ENCODE data around the gene CAMSAP1.

The CAMSAP1 gene

DNA sequence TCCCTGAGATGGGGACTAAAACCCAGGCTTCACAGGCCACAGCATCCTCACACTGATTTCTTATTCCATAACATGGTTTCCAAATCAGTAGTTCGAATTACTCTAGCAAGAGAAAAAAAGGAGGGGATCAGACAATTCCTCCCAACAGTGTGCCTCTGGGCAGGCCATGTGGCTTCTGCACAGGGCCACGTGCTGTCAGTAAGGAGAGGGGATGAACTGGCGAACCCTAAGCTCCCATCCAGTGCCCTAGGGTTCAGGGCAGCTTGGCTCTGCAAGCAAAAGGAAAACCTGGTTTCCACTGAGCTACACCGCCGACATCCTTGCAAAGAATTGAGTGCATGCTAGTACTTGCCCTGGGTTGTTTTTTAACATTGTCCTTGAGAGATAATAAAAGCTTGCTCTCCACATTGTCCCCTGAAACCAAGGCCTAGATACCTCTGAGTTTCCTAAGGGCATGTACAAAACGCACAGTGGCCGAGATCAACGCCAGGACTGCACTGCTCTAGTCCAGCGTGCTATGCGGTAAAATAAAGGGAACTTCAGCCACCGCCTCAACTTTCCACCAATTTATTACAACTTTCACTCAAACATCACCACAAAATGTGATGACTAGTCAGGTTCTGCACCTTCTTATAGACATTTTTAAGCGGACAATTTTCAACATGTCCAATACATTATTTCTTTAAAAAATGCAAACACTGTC is 4.5 kb downstream of the CAMSAP1 start:
- Histone ChIP-seq H3K36me3 (no peaks in the 10 kb centered on the region), H3K4me3 (ENCODE audit: low read depth in 1 of 2, low read length in 1 of 2) (no peak overlapping the region), H3K27me3 (peaks cover 9% of the 10 kb centered on the region), H3K4me1 (ENCODE audit: control insufficient read depth in 1 of 2, insufficient read depth in 1 of 2, low read depth in 1 of 2, low read length in 1 of 2) (peaks cover 16 to 17% of the 10 kb centered on the region in 2 experiments), H3K9me3 (no peaks in the 10 kb centered on the region), H3K27ac (no peak overlapping the region)
- TF ChIP-seq, protein P1, sequence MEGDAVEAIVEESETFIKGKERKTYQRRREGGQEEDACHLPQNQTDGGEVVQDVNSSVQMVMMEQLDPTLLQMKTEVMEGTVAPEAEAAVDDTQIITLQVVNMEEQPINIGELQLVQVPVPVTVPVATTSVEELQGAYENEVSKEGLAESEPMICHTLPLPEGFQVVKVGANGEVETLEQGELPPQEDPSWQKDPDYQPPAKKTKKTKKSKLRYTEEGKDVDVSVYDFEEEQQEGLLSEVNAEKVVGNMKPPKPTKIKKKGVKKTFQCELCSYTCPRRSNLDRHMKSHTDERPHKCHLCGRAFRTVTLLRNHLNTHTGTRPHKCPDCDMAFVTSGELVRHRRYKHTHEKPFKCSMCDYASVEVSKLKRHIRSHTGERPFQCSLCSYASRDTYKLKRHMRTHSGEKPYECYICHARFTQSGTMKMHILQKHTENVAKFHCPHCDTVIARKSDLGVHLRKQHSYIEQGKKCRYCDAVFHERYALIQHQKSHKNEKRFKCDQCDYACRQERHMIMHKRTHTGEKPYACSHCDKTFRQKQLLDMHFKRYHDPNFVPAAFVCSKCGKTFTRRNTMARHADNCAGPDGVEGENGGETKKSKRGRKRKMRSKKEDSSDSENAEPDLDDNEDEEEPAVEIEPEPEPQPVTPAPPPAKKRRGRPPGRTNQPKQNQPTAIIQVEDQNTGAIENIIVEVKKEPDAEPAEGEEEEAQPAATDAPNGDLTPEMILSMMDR (IDR thresholded peaks at IDR 0.05) = no peak

DNA sequence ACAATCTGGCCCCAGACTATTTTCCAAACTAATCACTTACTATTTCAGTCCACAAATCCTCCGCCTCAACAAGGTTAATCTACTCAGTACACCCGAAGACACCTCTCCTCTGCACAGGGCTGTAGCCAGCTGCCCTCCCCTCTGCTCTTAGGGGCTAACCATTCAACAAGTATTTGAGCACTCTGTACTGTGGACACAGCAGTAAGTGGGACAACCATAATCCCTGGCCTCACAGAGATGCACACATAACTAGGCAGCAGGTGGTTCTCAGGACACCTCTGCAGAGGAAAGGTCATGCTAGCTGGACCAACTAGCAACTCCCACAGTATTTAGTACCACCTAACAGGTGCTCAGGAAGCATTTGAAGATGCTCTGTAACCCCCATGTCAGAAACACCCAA is 5.5 kb downstream of the CAMSAP1 start:
- TF ChIP-seq, protein P1 (IDR thresholded peaks at IDR 0.05) = no peak
- H3K27ac ChIP-seq = no peak overlapping the region
- no peak overlapping the region for H3K4me3 ChIP-seq (ENCODE audit: low read depth in 1 of 2, low read length in 1 of 2)
- no peaks in the 10 kb centered on the region for H3K9me3 ChIP-seq
- no peaks in the 10 kb centered on the region for H3K36me3 ChIP-seq
- peaks cover 16 to 17% of the 10 kb centered on the region in 2 experiments for H3K4me1 ChIP-seq (ENCODE audit: control insufficient read depth in 1 of 2, insufficient read depth in 1 of 2, low read depth in 1 of 2, low read length in 1 of 2)
- H3K27me3 ChIP-seq = peaks cover 9% of the 10 kb centered on the region

DNA sequence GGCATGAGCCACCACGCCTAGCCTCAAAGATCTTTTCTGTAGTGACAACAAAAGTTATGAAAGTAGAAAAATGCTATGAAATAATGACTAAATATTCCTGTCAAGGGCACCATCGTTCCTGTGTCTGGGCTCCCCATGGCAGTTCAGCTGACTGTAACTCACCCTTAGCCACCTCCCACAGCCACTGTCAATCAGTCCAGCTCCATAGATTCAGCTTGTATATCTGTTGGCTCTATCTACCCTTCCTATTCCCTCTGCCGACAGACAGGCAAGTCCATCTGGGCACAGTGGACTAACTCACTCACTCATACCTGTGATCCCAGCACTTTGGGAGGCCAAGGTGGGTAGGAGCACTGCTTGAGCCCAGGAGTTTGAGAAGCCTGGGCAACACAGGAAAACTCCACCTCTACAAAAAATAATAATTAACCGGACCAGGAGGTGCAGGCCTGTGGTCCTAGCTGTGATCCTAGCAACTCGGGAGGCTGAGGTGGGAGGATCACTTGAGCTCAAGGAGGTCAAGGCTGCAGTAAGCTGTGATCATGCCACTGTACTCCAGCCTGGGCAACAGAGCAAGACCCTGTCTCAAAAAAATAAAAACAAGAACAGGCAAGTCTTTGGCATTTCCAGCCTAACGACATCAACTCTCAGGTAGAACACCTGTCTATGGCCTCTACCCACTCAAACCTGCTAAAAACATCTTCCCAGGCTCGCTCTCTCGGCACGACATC is 6.2 kb downstream of the CAMSAP1 start:
- H3K9me3 ChIP-seq = no peaks in the 10 kb centered on the region
- H3K27ac ChIP-seq = no peak overlapping the region
- peaks cover 13% of the 10 kb centered on the region in 2 experiments for H3K4me1 ChIP-seq (ENCODE audit: control insufficient read depth in 1 of 2, insufficient read depth in 1 of 2, low read depth in 1 of 2, low read length in 1 of 2)
- no peak overlapping the region for H3K4me3 ChIP-seq (ENCODE audit: low read depth in 1 of 2, low read length in 1 of 2)
- H3K27me3 ChIP-seq = peaks cover 4% of the 10 kb centered on the region
- TF ChIP-seq, protein P1 (IDR thresholded peaks at IDR 0.05) = no peak
- H3K36me3 ChIP-seq = no peaks in the 10 kb centered on the region

DNA sequence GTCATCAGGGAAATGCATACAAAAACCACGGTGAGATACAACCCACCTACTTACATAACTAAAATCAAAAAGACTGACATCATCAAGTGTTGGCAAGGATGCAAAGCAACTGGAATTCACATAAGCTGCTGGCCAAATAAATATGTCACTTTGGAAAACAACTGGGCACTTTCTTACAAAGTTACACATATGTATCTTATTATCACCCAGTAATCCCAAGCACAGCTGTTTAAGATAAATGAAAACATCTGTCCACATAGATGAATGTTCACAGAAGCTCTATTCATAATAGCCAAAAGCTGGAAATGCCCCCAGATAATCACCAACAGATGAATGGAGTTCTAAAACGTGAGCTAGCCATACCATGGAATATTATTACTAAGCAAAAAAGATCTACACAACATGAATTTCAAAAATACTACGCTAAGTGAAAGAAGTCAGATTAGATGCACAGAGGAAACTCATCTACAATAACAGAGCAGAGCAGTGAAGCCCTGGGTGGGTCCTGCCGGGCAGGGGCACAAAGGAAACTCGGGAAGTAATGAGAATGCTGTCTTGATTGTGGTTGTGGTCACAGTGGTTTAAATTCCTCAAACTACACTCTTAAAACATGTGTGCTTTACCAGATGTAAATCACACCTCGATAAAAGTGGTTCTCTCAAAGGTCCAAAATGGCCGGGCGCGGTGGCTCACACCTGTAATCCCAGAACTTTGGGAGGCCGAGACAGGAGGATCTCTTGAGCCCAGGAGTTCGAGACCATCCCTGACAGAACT is 8.5 kb downstream of the CAMSAP1 start:
- H3K9me3 ChIP-seq = no peaks in the 10 kb centered on the region

DNA sequence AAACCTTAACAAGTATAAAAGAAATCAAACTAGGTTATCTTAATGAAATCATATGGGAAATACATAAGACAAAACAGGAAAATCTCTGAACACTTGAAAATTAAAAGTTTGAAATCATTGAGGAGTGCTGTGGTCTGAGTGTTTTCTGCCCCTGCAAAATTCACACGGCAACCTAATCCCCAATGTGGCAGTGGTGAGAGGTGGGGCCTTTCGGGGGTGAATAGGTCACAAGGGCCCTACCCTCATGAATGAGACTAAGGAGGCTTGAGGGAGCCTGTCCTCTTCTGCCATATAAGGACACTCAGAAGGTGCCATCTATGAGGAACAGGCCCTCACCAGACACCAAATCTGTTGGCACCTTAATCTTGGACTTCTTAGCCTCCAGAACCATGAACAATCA is 10.7 kb downstream of the CAMSAP1 start:
- Histone ChIP-seq H3K9me3 (no peaks in the 10 kb centered on the region), H3K4me3 (ENCODE audit: low read depth in 1 of 2, low read length in 1 of 2) (no peak overlapping the region), H3K27ac (no peak overlapping the region), H3K27me3 (no peaks in the 10 kb centered on the region), H3K4me1 (ENCODE audit: control insufficient read depth in 1 of 2, insufficient read depth in 1 of 2, low read depth in 1 of 2, low read length in 1 of 2) (peaks cover 5 to 7% of the 10 kb centered on the region in 2 experiments), H3K36me3 (no peaks in the 10 kb centered on the region)
- TF ChIP-seq, protein P1 (IDR thresholded peaks at IDR 0.05) = no peak

More for the DNA sequence above, 8.5 kb downstream of the CAMSAP1 start:
- no peaks in the 10 kb centered on the region for H3K27me3 ChIP-seq
- no peak overlapping the region for H3K4me3 ChIP-seq (ENCODE audit: low read depth in 1 of 2, low read length in 1 of 2)
- no peaks in the 10 kb centered on the region for H3K36me3 ChIP-seq
- no peak overlapping the region for H3K27ac ChIP-seq
- TF ChIP-seq, protein P1 (IDR thresholded peaks at IDR 0.05) = no peak
- H3K4me1 ChIP-seq (ENCODE audit: control insufficient read depth in 1 of 2, insufficient read depth in 1 of 2, low read depth in 1 of 2, low read length in 1 of 2) = peaks cover 5 to 7% of the 10 kb centered on the region in 2 experiments
